K562 (cell line): Measurements from ENCODE around the gene GAMT. TPM values are rescaled to one million over a fixed set of nuclear protein-coding genes. Genes with fewer than 3 reads are reported as not detected.

Source experiments
- ATAC-seq: fragments of 200-7000 bp; cut with Tn5 transposase; 3 replicates; pipeline ENCODE4 v1.9.1; 2020; ENCODE audit warnings: moderate library complexity
- BruUV-seq: library from RNA; stranded (reverse); fragments of 400-500 nt; replicated peaks from 2 replicates; lab custom pipeline; 2021; lab: Mats Ljungman, UMichigan
- CTCF ChIA-PET: fragments of 300-600 bp; formaldehyde crosslinking; extraction: SDS; loops from one replicate; lab custom pipeline; 2021; ENCODE audit warnings: low intra/inter-chr PET ratio; lab: Yijun Ruan, JAX
- POLR2A ChIA-PET: fragments of 300-600, 350-650 bp; sonication (Branson Sonifier 250); formaldehyde crosslinking; extraction: SDS; loops from one replicate; lab custom pipeline; 2021; ENCODE audit warnings: antibody characterized with exemption, inconsistent platforms; lab: Yijun Ruan, JAX
- DNase-seq, 4 experiments: peaks; one replicate each; pipeline versions ENCODE4 v3.0.0 to v3.0.0-alpha.2; 2011 to 2018; ENCODE audit warnings: low spot score in 3 of 4, mixed read lengths in 3 of 4; ENCODE audit errors: extremely low read depth in 1 of 4
- FAIRE-seq: peaks from 2 replicates; lab custom pipeline; 2011; peaks lifted over from hg19 to GRCh38; lab: Jason Lieb, UNC
- H2AFZ ChIP-seq: 2 replicates; pipeline ENCODE4 v1.6.0; 2011; ENCODE audit warnings: low read depth, low read length, control low read depth, inconsistent platforms
- H3K27ac ChIP-seq: fragments of 200-600 bp; 3 replicates; pipeline ENCODE4 v1.8.0; 2011; ENCODE audit warnings: low read depth, mild to moderate bottlenecking, control low read depth, inconsistent platforms, low read length, moderate library complexity, mixed read lengths; ENCODE audit errors: extremely low read depth
- H3K27me3 ChIP-seq, 2 experiments: fragments of 300-600 bp in 1 of 2; 2 replicates in 1 of 2; 3 replicates in 1 of 2; pipeline versions ENCODE4 v1.6.0 to v1.8.0; 2011; ENCODE audit warnings: inconsistent platforms in 2 of 2, low read length in 2 of 2, mild to moderate bottlenecking in 1 of 2, mixed read lengths in 1 of 2, moderate library complexity in 1 of 2; ENCODE audit not compliant: control insufficient read depth in 2 of 2, insufficient read depth in 2 of 2
- H3K36me3 ChIP-seq: fragments of 300-600 bp; 3 replicates; pipeline ENCODE4 v1.8.0; 2011; ENCODE audit warnings: mild to moderate bottlenecking, low read length, inconsistent platforms; ENCODE audit not compliant: control insufficient read depth, insufficient read depth
- H3K4me1 ChIP-seq, 2 experiments: fragments of 200-600 bp in 1 of 2; replicated peaks in 1 of 2; 2 replicates in 1 of 2; 3 replicates in 1 of 2; pipeline versions ENCODE4 v1.5.1 to v1.8.0; 2011; ENCODE audit warnings: inconsistent platforms in 2 of 2, low read length in 2 of 2, mild to moderate bottlenecking in 1 of 2, mixed read lengths in 1 of 2, moderate library complexity in 1 of 2; ENCODE audit not compliant: control insufficient read depth in 2 of 2, insufficient read depth in 2 of 2
- H3K4me2 ChIP-seq: 2 replicates; pipeline ENCODE4 v1.6.1; 2011; ENCODE audit warnings: low read length, control low read depth, inconsistent platforms, mixed read lengths; ENCODE audit not compliant: insufficient read depth
- H3K4me3 ChIP-seq: fragments of 200-600 bp; sonication (generic), shearing (Covaris generic); 2 replicates; pipeline ENCODE4 v1.5.1; 2016; ENCODE audit warnings: control low read depth, inconsistent platforms
- H3K79me2 ChIP-seq: fragments of 200-600 bp; 3 replicates; pipeline ENCODE4 v1.8.0; 2011; ENCODE audit warnings: low read length, inconsistent platforms; ENCODE audit not compliant: control insufficient read depth, insufficient read depth
- H3K9ac ChIP-seq, 2 experiments: 2 replicates each; pipeline versions ENCODE4 v1.6.0 to v1.6.1; 2011; ENCODE audit warnings: low read depth in 2 of 2, low read length in 2 of 2, control low read depth in 1 of 2, inconsistent platforms in 1 of 2, mild to moderate bottlenecking in 1 of 2, mixed read lengths in 1 of 2; ENCODE audit not compliant: insufficient read depth in 1 of 2
- H3K9me1 ChIP-seq: one replicate; pipeline ENCODE4 v1.6.0; 2011; ENCODE audit warnings: inconsistent platforms, mild to moderate bottlenecking, low read length, moderate library complexity; ENCODE audit not compliant: control insufficient read depth, insufficient read depth
- H3K9me3 ChIP-seq: replicated peaks from 2 replicates; pipeline ENCODE4 v1.5.1; 2011; ENCODE audit warnings: low read depth, low read length, inconsistent platforms; ENCODE audit not compliant: control insufficient read depth, insufficient read depth
- H4K20me1 ChIP-seq: replicated peaks from 2 replicates; pipeline ENCODE4 v1.6.1; 2011; ENCODE audit warnings: low read length, inconsistent platforms, mixed read lengths; ENCODE audit not compliant: control insufficient read depth, insufficient read depth
- ARHGAP35 ChIP-seq: fragments of 450-650 bp; IDR thresholded peaks from 2 replicates; pipeline ENCODE4 v1.6.1; 2018; ENCODE audit not compliant: partially characterized antibody
- ATF1 ChIP-seq, 2 experiments: fragments of 450-650 bp in 1 of 2; IDR thresholded peaks; 2 replicates each; pipeline ENCODE4 v1.6.1; 2016; ENCODE audit warnings: missing compliant biosample characterization in 1 of 2, missing genetic modification characterization in 1 of 2
- CHCHD3 ChIP-seq: fragments of 250-450 bp; sonication (Bioruptor Pico); IDR thresholded peaks from 2 replicates; pipeline ENCODE4 v2.1.2; 2022; ENCODE audit warnings: mild to moderate bottlenecking
- ERF ChIP-seq: fragments of 450-650 bp; formaldehyde crosslinking; IDR thresholded peaks from 2 replicates; pipeline ENCODE4 v1.4.0; 2020; ENCODE audit warnings: mild to moderate bottlenecking, mixed read lengths
- MBD2 ChIP-seq: sonication (generic); IDR thresholded peaks from 2 replicates; pipeline ENCODE4 v1.6.1; 2016; ENCODE audit warnings: low read depth, borderline replicate concordance
- POLR2G ChIP-seq: fragments of 200-400 bp; formaldehyde crosslinking; IDR thresholded peaks from 2 replicates; pipeline ENCODE4 v1.6.1; 2017; ENCODE audit warnings: low read depth, mild to moderate bottlenecking, antibody characterized with exemption, low read length, moderate library complexity
- SMAD3 ChIP-seq: fragments of 450-650 bp; formaldehyde crosslinking; conservative IDR thresholded peaks from 2 replicates; pipeline ENCODE4 v1.4.0; 2020; ENCODE audit warnings: mild to moderate bottlenecking
- TAF1 ChIP-seq: IDR thresholded peaks from 2 replicates; pipeline ENCODE4 v1.6.1; 2011; ENCODE audit warnings: mild to moderate bottlenecking, low read length, moderate library complexity; ENCODE audit not compliant: insufficient read depth, control insufficient read depth, severe bottlenecking; ENCODE audit errors: extremely low read depth
- ZFPM2 ChIP-seq: fragments of 250-450 bp; sonication (Bioruptor Pico); IDR thresholded peaks from 2 replicates; pipeline ENCODE4 v1.5.1; 2022; ENCODE audit warnings: mild to moderate bottlenecking
- ZNF445 ChIP-seq: fragments of 250-450 bp; sonication (Bioruptor Pico); IDR thresholded peaks from 2 replicates; pipeline ENCODE4 v1.4.0; 2020; ENCODE audit warnings: low read depth, mild to moderate bottlenecking, moderate library complexity
- WGBS: fragments of 100-300 bp; shearing (Covaris generic); methylation state at CpG from one replicate; pipeline ENCODE4 v1.1.6; 2016; ENCODE audit warnings: low coverage, mixed read lengths; ENCODE audit not compliant: insufficient coverage; ENCODE audit errors: missing lambda C conversion rate; 5-methylcytosine and 5-hydroxymethylcytosine counted together
- in situ Hi-C: fragments of 300-500 bp; cut with MboI; formaldehyde crosslinking; loops from 4 replicates; pipeline ENCODE4 v1.15.0; 2018; ENCODE audit warnings: inconsistent platforms, mixed read lengths
- intact Hi-C: fragments of 100-400 bp; cut with micrococcal nuclease; formaldehyde crosslinking; loops from 2 replicates; pipeline ENCODE4 v1.14.2; 2022
- polyA plus RNA-seq, 8 experiments: library from polyadenylated mRNA; depleted of rRNA in 4 of 8; stranded (reverse) in 5 of 8; unstranded in 3 of 8; fragments of >200 nt; fragmentation: Nextera tagmentation in 2 of 8; fragmentation: Illumina TruSeq in 1 of 8; extraction: Ambion mirVana in 2 of 8; extraction: Trizol in 1 of 8; gene quantifications; 2 replicates each; pipeline versions ENCODE4 v1.2.1 to v1.2.3, GENCODE V29; 2011 to 2014; ENCODE audit warnings: inconsistent platforms in 1 of 8, missing spikeins in 1 of 8
- total RNA-seq, 7 experiments: library from RNA; depleted of rRNA in 6 of 7; stranded (reverse); fragments of >200 nt in 6 of 7; fragmentation: Illumina TruSeq in 2 of 7; extraction: Trizol in 2 of 7; gene quantifications; 2 replicates each; pipeline versions ENCODE4 v1.2.1 to v1.2.3, GENCODE V29; 2011 to 2021; ENCODE audit warnings: low replicate concordance in 1 of 7
- TF ChIP-seq, protein P1 (sequence below): IDR thresholded peaks from 2 replicates; pipeline ENCODE4 v1.6.1; 2014; ENCODE audit warnings: antibody characterized with exemption
- TF ChIP-seq, protein P2 (sequence below): fragments of 250-450 bp; sonication (Bioruptor Pico); IDR thresholded peaks from 2 replicates; pipeline ENCODE4 v1.5.0; 2021; ENCODE audit warnings: mild to moderate bottlenecking, moderate library complexity
- TF ChIP-seq, protein P3 (sequence below): IDR thresholded peaks from 3 replicates; pipeline ENCODE4 v1.6.1; 2011; ENCODE audit warnings: borderline replicate concordance, mild to moderate bottlenecking, moderate library complexity; ENCODE audit not compliant: insufficient read length; ENCODE audit errors: extremely low read depth

GAMT gene
- total and polyA plus RNA-seq, 9 of the 15 experiments (the other 6 are each of a cell fraction or from before 2014, with no cell fraction given) = 1.3 to 35.3 (median 27.2) TPM

DNA sequence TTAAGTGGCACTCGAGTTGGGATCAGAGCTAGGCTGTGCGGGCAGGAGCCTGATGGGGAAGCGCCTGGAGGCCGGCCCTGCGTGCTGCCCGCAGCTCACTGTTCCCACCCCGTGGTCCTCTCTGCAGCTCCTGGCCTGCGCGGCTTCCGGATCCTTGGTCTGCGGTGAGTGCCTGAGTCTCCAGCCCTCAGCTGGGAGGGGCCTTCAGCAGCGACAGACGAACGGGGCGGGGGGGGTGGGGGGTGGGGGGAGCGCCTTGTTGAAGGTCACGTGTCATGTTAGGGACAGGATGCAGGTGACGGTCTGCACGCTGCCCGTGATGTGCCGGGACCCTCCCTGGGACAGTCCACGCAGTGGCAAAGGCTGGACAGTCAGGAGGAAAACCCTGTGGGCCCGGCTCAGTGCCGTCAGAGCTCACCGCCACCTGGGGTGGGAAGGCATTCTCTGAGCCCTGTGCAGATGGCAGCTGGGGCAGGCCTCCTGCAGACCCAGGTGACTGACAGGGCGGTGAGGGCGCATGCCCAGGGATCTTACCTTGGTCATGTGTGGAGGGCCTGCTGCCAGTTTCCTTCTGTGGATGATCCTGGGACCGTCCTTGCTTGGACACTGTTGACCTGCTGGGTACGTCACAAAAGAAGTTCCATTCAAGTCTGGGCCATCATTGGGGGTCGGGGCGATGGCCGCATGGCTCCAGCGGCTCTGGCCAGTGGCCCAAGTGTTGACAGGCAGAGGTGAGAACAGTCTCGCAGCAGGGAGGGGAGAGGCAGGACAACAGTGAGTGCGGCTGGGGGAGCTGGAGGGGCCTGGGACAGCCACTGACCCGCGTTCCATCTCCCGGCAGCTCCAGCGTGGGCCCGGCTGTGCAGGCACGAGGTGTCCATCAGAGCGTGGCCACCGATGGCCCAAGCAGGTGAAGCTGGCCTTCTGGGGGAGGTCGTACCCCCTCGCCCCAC lies 13.4 kb downstream of the GAMT start:
- no peaks in the 10 kb centered on the region for H3K27me3 ChIP-seq
- peaks cover 0 to 55% of the 10 kb centered on the region in 2 experiments; a peak in 2 of 5 replicates for H3K4me1 ChIP-seq
- CTCF ChIA-PET = no interaction called here
- POLR2A ChIA-PET = interaction anchor here (0.5 to 0.6 kb wide), 3 partner anchors 87 to 114 kb away, joined by 3 to 4 read pairs (median 3); no protein-coding TSS in a partner anchor
- H3K27ac ChIP-seq = no peak overlapping the region
- no peak overlapping the region for H2AFZ ChIP-seq
- H3K9me1 ChIP-seq = no peaks in the 10 kb centered on the region
- H3K9ac ChIP-seq = no peak overlapping the region; a peak in 1 of 4 replicates
- in situ Hi-C loops = no loop called here
- WGBS = 92% methylated on average over 31 of the region's 45 CpGs
- H3K9me3 ChIP-seq = no peaks in the 10 kb centered on the region
- ATAC-seq (no peak), FAIRE-seq (no peak), DNase-seq (no peak)
- H3K4me2 ChIP-seq = no peak overlapping the region
- intact Hi-C loops = no loop called here
- H3K4me3 ChIP-seq = no peak overlapping the region
- BruUV-seq = no TSS peak
- peaks cover 69% of the 10 kb centered on the region; the same call in 2 of the 3 replicates for H3K36me3 ChIP-seq
- peaks cover 45% of the 10 kb centered on the region for H3K79me2 ChIP-seq
- H4K20me1 ChIP-seq = peaks cover 5% of the 10 kb centered on the region
- TF ChIP-seq MBD2 = no peak
- no peak for TF ChIP-seq ZFPM2
- no peak for TF ChIP-seq TAF1
- TF ChIP-seq SMAD3 (CRISPR knock-in tag) = no peak
- no peak for TF ChIP-seq ZNF445 (CRISPR knock-in tag)
- TF ChIP-seq, protein P1, sequence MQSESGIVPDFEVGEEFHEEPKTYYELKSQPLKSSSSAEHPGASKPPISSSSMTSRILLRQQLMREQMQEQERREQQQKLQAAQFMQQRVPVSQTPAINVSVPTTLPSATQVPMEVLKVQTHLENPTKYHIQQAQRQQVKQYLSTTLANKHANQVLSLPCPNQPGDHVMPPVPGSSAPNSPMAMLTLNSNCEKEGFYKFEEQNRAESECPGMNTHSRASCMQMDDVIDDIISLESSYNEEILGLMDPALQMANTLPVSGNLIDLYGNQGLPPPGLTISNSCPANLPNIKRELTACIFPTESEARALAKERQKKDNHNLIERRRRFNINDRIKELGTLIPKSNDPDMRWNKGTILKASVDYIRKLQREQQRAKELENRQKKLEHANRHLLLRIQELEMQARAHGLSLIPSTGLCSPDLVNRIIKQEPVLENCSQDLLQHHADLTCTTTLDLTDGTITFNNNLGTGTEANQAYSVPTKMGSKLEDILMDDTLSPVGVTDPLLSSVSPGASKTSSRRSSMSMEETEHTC = no peak
- TF ChIP-seq CHCHD3 (CRISPR knock-in tag) = no peak
- TF ChIP-seq, protein P2, sequence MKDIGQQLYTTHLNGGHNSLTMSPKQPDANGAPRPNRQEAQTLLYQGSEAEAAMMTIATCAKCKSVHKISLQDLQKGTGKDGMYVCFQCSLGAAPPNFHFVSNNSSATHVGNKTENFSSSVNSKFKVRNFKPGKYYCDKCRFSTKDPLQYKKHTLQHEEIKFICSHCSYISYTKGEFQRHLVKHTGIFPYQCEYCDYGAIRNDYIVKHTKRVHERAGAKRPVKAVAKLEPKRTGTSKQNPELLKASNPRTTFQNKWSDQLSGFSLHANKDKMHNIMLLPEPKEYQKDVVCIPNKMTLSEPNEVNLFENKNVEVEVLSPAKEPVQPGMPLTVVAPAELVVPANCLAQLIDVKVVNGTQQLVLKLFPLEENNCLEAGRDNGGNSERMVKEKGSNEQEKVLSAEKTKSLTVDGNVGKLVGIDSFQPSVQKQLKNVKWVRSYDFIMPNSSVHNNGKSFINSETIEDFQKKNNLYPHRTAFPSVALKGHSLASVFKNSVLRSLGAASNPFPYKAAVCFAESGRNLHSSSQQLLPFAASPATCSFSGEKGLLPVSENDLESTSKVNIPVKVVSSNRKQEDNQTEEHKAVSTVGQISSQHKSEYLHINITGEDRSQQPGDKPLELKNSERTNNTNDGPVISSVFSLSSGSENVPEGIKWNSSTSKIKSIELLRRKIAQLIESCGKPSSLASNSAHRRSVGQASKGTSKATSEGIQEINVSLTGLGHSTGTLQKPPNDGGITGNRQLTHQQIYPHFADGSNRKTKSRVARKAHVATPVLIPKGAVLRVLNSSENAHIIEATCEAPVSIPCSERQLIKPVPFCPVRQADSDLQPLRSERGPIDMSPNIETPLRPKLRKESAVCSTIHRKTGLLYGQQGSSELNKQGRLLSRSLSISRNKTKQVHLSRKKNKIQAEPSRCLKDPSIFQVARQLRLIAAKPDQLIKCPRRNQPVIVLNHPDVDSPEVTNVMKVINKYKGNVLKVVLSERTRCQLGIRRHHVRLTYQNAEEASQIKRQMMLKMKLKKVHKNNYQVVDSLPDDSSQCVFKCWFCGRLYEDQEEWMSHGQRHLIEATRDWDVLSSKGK (CRISPR knock-in tag) = no peak
- TF ChIP-seq, protein P3, sequence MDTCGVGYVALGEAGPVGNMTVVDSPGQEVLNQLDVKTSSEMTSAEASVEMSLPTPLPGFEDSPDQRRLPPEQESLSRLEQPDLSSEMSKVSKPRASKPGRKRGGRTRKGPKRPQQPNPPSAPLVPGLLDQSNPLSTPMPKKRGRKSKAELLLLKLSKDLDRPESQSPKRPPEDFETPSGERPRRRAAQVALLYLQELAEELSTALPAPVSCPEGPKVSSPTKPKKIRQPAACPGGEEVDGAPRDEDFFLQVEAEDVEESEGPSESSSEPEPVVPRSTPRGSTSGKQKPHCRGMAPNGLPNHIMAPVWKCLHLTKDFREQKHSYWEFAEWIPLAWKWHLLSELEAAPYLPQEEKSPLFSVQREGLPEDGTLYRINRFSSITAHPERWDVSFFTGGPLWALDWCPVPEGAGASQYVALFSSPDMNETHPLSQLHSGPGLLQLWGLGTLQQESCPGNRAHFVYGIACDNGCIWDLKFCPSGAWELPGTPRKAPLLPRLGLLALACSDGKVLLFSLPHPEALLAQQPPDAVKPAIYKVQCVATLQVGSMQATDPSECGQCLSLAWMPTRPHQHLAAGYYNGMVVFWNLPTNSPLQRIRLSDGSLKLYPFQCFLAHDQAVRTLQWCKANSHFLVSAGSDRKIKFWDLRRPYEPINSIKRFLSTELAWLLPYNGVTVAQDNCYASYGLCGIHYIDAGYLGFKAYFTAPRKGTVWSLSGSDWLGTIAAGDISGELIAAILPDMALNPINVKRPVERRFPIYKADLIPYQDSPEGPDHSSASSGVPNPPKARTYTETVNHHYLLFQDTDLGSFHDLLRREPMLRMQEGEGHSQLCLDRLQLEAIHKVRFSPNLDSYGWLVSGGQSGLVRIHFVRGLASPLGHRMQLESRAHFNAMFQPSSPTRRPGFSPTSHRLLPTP = no peak
- no peak for TF ChIP-seq ATF1 (CRISPR knock-in tag; IDR thresholded peaks at IDR 0.05)
- no peak for TF ChIP-seq ATF1 (tag; IDR thresholded peaks at IDR 0.05)
- TF ChIP-seq ARHGAP35 = no peak
- TF ChIP-seq POLR2G = peak; percentile 42; the same call in 1 of the 2 replicates
- no peak for TF ChIP-seq ERF (CRISPR knock-in tag)
